Measurements from ENCODE around the gene MRPL23. TPM values are rescaled to one million over a fixed set of nuclear protein-coding genes. Genes with fewer than 3 reads are reported as not detected.

The MRPL23 gene
- polyA plus RNA-seq (56.4 to 84.2 TPM (median 68.2 TPM) in 3 replicates), polyA minus RNA-seq (32.9 to 39.0 TPM (median 34.9 TPM) in 3 replicates)
- 49.7 TPM for polyA plus RNA-seq (2011; ENCODE audit: low read depth)
- 29.6 and 66.3 TPM in 2 replicates for polyA plus RNA-seq (2011; cell fraction: cytosol; rRNA removed)
- polyA plus RNA-seq (2011; cell fraction: nucleus; rRNA removed): 20.1 and 20.2 TPM in 2 replicates
- 47.9 and 101 TPM in 2 replicates for polyA plus RNA-seq (2012; ENCODE audit: low replicate concordance)
- polyA minus RNA-seq (2011; cell fraction: cytosol; rRNA and poly(A)+ RNA removed): 90.7 TPM
- 6.9 and 7.1 TPM in 2 replicates for polyA minus RNA-seq (2011; cell fraction: nucleus; rRNA and poly(A)+ RNA removed)

DNA sequence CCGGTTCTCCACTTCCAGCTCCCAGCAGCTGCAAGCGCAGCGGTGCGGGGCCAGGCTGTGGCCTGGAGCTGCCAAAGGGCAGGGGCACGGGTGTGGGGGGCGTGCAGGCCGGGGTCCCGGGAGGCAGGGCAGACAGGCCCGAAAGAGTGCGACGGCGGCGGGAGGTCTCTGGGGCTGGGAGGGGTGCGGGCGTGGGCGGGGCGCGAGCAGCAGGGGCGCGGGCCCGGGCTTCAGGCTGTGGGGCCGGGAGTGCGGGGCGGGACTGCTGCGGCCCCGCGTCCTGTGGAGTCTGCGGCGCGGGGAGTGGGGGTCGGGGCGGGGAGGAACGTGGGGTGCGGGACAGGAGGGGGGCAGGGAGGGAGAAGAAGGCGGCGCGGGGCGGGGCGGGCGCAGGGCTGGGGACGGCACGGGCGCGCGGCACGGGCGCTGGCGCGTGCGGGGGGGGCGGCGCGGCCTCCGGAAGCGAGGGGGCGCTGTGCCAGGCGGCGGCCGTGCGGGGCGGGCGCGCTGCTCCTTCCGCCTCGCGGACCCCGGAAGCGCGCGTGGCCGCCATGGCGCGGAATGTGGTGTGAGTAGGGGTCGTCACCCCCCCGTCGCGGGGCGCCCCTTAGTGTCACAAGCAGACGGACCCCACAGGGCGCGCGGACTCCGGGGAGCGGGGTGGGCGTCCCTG is at the start of gene MRPL23:
Gene MRPL23 (plus strand): TSS at position 521 of the 673 bp plus-strand sequence. CDS start 31 bp downstream, at position 552.
- Histone ChIP-seq H3K4me2 (ENCODE audit: control insufficient read depth, extremely low read depth, insufficient read depth, low read depth, low read length) (no peak within 1 kb of the TSS), H3K4me3 (ENCODE audit: control insufficient read depth in 2 of 3, extremely low read depth in 1 of 3, insufficient read depth in 2 of 3, low read depth in 1 of 3, low read length in 3 of 3) (no peak within 1 kb of the TSS), H3K9me1 (ENCODE audit: control insufficient read depth, extremely low read depth, insufficient read depth, low read length) (no peaks in the 10 kb centered on the region), H3K27me3 (ENCODE audit: control insufficient read depth, extremely low read depth, insufficient read depth, low read length) (no peaks in the 10 kb centered on the region), H3K79me2 (ENCODE audit: control insufficient read depth, insufficient read depth, low read length) (no peaks in the 10 kb centered on the region), H2AFZ (ENCODE audit: control insufficient read depth, low read length) (no peak within 1 kb of the TSS), H3K4me1 (ENCODE audit: control insufficient read depth, extremely low read depth, insufficient read depth, low read length) (peaks cover 15% of the 10 kb centered on the region), H3K9ac (ENCODE audit: control insufficient read depth, extremely low read depth, insufficient read depth, low read length) (no peak within 1 kb of the TSS), H3K36me3 (ENCODE audit: control insufficient read depth in 2 of 2, extremely low read depth in 1 of 2, insufficient read depth in 2 of 2, low read length in 2 of 2) (no peaks in the 10 kb centered on the region), H3K27ac (ENCODE audit: control insufficient read depth, insufficient read depth, low read length) (no peak within 1 kb of the TSS), H3K9me3 (ENCODE audit: control insufficient read depth, low read depth, low read length) (no peaks in the 10 kb centered on the region), H4K20me1 (ENCODE audit: control insufficient read depth, extremely low read depth, insufficient read depth, low read length) (no peaks in the 10 kb centered on the region)
- FAIRE-seq (no peak), DNase-seq (ENCODE audit: low read depth, low spot score) (no peak)
- no peak for TF ChIP-seq EZH2 (IDR thresholded peaks at IDR 0.05; ENCODE audit: low read length)
- TF ChIP-seq, protein P1, sequence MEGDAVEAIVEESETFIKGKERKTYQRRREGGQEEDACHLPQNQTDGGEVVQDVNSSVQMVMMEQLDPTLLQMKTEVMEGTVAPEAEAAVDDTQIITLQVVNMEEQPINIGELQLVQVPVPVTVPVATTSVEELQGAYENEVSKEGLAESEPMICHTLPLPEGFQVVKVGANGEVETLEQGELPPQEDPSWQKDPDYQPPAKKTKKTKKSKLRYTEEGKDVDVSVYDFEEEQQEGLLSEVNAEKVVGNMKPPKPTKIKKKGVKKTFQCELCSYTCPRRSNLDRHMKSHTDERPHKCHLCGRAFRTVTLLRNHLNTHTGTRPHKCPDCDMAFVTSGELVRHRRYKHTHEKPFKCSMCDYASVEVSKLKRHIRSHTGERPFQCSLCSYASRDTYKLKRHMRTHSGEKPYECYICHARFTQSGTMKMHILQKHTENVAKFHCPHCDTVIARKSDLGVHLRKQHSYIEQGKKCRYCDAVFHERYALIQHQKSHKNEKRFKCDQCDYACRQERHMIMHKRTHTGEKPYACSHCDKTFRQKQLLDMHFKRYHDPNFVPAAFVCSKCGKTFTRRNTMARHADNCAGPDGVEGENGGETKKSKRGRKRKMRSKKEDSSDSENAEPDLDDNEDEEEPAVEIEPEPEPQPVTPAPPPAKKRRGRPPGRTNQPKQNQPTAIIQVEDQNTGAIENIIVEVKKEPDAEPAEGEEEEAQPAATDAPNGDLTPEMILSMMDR (optimal IDR thresholded peaks at IDR 0.05 in 1 of 3, IDR thresholded peaks at IDR 0.05 in 1 of 3, conservative IDR thresholded peaks at IDR 0.05 in 1 of 3; ENCODE audit: extremely low read depth in 1 of 3, insufficient read depth in 2 of 3, low read length in 3 of 3): no peak
- dilution Hi-C loops (cut with MboI; ENCODE audit: extremely low pct_ligation_motif_present, low sequenced_read_pairs): no loop called here

DNA sequence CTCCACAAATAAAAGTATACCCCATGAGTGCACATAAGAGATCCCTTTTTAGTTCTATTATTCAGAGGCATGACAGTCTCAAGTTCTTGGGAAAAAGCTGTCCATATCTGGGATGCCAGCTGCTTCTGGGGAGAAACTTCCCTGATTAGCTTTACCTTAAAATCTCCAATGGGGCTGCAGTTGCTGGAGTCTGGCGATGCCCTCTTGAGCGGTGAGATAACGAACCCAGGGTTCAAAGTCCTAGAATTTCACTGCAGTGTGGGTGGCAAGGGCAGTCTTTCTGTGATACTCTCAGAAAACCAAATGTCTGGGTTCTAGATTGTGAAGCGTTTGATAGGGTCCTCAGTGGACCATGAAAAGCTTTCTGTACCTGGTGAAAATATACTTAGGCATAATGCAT is 48.0 kb upstream of the MRPL23 start:
- Histone ChIP-seq H3K36me3 (ENCODE audit: control insufficient read depth in 2 of 2, extremely low read depth in 1 of 2, insufficient read depth in 2 of 2, low read length in 2 of 2) (no peaks in the 10 kb centered on the region), H3K4me1 (ENCODE audit: control insufficient read depth, extremely low read depth, insufficient read depth, low read length) (no peaks in the 10 kb centered on the region), H4K20me1 (ENCODE audit: control insufficient read depth, extremely low read depth, insufficient read depth, low read length) (no peaks in the 10 kb centered on the region), H3K79me2 (ENCODE audit: control insufficient read depth, insufficient read depth, low read length) (no peaks in the 10 kb centered on the region), H3K4me3 (ENCODE audit: control insufficient read depth in 2 of 3, extremely low read depth in 1 of 3, insufficient read depth in 2 of 3, low read depth in 1 of 3, low read length in 3 of 3) (no peak overlapping the region), H3K9me3 (ENCODE audit: control insufficient read depth, low read depth, low read length) (no peaks in the 10 kb centered on the region), H3K9me1 (ENCODE audit: control insufficient read depth, extremely low read depth, insufficient read depth, low read length) (no peaks in the 10 kb centered on the region), H3K4me2 (ENCODE audit: control insufficient read depth, extremely low read depth, insufficient read depth, low read depth, low read length) (no peak overlapping the region), H3K27ac (ENCODE audit: control insufficient read depth, insufficient read depth, low read length) (no peak overlapping the region), H2AFZ (ENCODE audit: control insufficient read depth, low read length) (no peak overlapping the region), H3K27me3 (ENCODE audit: control insufficient read depth, extremely low read depth, insufficient read depth, low read length) (no peaks in the 10 kb centered on the region), H3K9ac (ENCODE audit: control insufficient read depth, extremely low read depth, insufficient read depth, low read length) (no peak overlapping the region)
- TF ChIP-seq, protein P1 (optimal IDR thresholded peaks at IDR 0.05 in 1 of 3, IDR thresholded peaks at IDR 0.05 in 1 of 3, conservative IDR thresholded peaks at IDR 0.05 in 1 of 3; ENCODE audit: extremely low read depth in 1 of 3, insufficient read depth in 2 of 3, low read length in 3 of 3): no peak
- no peak for TF ChIP-seq EZH2 (IDR thresholded peaks at IDR 0.05; ENCODE audit: low read length)
- FAIRE-seq: no peak
- dilution Hi-C loops (cut with MboI; ENCODE audit: extremely low pct_ligation_motif_present, low sequenced_read_pairs): no loop called here
- no peak for DNase-seq (ENCODE audit: low read depth, low spot score)

Data from keratinocyte (primary cell).